Amniotic epithelial cell (primary cell): ENCODE results near the gene PRPF40A.

Experiments used
- DNase-seq: peaks from one replicate; pipeline ENCODE4 v3.0.0-alpha.2; 2010; ENCODE audit warnings: low read depth

PRPF40A gene

GRCh38 chr2:152620208-152620607 is 97.1 kb downstream of the PRPF40A start:
- peak; percentile 12 for DNase-seq

GRCh38 chr2:152618193-152618564 is 99.1 kb downstream of the PRPF40A start:
- no peak for DNase-seq

- no peak for DNase-seq
Measured at GRCh38 chr2:152617456-152618192, 99.6 kb downstream of the PRPF40A start.

GRCh38 chr2:152615177-152615576 is 102.1 kb downstream of the PRPF40A start:
- DNase-seq: peak; percentile 28

DNA sequence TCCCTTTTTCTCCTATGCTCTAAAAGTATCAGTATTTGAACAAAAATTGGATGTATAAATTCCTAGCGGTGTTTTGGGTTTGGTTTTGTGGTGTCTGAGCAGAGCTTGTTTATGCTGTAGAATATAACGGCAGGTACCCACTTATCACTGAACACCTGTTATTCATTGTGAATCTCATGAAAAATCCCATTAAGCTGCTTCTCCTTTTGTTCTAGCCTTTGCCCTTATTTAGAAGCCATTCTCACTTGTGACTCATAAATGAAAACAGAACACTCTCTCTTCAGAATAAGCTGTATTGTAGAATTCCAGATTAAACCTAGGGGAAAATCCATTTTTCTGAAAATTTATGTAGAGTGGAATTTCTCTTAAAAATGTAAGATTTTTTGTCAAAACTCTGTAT is 104.0 kb downstream of the PRPF40A start:
- no peak for DNase-seq

- DNase-seq: peak; percentile 89
Measured at GRCh38 chr2:152611458-152612231, 105.6 kb downstream of the PRPF40A start.

GRCh38 chr2:152609699-152610098 is 107.6 kb downstream of the PRPF40A start:
- DNase-seq: no peak

DNA sequence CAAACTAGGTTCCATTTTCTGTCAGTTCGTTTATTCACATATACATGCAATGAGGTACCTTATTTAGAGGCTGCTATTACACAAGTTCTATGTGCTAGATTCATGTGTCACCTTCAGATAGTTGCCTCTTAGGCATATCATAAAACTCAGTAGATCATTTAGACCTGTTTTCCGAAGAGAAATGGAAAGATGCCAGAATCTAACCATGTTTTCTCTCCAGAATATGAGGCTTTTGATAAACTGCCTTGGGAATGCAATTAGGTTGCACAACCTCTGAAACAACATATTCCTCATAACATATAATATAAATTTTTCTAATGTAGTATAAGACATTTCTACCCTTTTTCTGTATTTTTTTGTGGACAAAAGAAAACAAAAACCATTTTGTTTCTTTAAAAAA is 108.1 kb downstream of the PRPF40A start:
- peak; percentile 87 for DNase-seq

DNA sequence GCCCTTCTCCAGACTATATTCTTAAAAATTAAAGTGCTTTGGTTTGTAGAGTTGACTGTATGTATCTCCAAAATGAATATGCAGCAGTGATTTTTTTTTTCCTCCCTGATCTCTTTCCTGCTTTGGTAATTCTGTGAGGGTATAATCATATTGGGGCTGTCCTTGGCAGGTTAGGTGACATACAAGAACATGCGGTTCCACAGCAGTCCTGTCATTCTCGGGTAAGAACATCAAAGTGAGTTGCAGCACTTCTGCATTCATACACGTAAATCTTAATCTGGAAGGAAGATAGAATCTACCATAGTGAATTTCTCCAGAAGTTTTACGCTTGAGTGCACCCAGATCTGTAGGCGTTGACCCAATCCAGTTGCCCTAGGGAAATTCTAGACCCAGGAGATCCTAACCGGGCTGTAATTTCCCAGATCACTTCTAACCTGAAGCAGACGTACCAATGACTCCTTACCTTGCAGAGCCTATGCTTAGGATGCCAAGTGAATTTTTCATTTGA is 109.4 kb downstream of the PRPF40A start:
- DNase-seq: no peak

DNA sequence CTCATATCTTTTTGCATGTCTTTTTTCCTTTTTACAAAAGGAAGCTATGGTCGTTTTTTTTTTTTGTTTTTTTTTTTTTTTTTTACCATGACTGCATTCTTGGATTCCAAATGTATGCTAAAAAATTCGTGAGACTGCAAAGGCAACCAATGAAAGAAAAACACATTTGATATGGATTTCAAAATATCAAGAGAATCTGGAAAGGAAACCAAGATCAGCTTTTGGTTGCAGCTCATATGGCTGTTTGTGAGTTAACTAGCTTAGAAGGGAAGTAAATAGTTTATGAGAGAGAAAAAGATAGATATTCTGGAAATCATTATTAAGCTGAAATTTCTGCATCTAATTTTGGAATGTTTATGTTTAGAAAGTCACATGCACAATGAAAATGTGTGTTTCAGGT is 110.3 kb downstream of the PRPF40A start:
- no peak for DNase-seq

GRCh38 chr2:152606081-152606480 is 111.2 kb downstream of the PRPF40A start:
- DNase-seq: no peak

GRCh38 chr2:152603166-152603565 is 114.1 kb downstream of the PRPF40A start:
- no peak for DNase-seq

DNA sequence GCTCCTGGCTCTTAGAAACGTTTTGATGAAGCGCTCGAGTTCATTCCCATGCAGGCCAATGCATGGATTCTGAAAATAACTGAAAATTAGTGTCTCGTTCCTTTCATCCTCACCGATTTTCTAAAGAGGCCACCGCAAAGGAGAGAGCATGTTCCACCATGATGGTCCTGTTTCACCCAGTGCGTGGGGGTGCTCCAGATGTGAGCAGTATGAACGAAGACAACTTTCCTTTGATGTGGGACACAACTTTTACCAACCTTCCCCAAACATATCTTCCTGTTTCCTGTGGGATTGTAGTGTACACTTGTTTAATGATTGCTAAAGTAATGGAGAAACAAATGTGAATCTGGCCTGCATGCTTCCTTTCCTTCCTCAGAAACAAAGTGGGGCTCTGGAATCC is 114.5 kb downstream of the PRPF40A start:
- no peak for DNase-seq
